ENCODE measurements around the gene HBP1. TPM values are rescaled to one million over a fixed set of nuclear protein-coding genes. Genes with fewer than 3 reads are reported as not detected.
A peak's percentile ranks its signal among the peaks of the same experiment; 100 is the strongest.

HBP1 gene
- total RNA-seq, 1 donor from 2014 or later, result 32.1 TPM

GRCh38 chr7:107179326-107180164, 10.7 kb downstream of the HBP1 start:
- ATAC-seq, result no peak
- no peak for DNase-seq (ENCODE audit: low spot score)

- ATAC-seq, result no peak
Measured at GRCh38 chr7:107180378-107180777, 11.6 kb downstream of the HBP1 start.

GRCh38 chr7:107181172-107181571, 12.4 kb downstream of the HBP1 start:
- DNase-seq (ENCODE audit: low spot score) (no peak), ATAC-seq (no peak)

More at GRCh38 chr7:107180378-107180777, 11.6 kb downstream of the HBP1 start:
- no peak for DNase-seq (ENCODE audit: low spot score)

- ATAC-seq, result no peak
Measured at GRCh38 chr7:107185716-107186115, 16.9 kb downstream of the HBP1 start.

GRCh38 chr7:107186240-107186639, 17.4 kb downstream of the HBP1 start:
- no peak for DNase-seq (ENCODE audit: low spot score)
- no peak for ATAC-seq

More at GRCh38 chr7:107185716-107186115, 16.9 kb downstream of the HBP1 start:
- no peak for DNase-seq (ENCODE audit: low spot score)

GRCh38 chr7:107187774-107188173, 19.0 kb downstream of the HBP1 start:
- DNase-seq (ENCODE audit: low spot score), result no peak
- no peak for ATAC-seq

GRCh38 chr7:107190090-107190489, 21.3 kb downstream of the HBP1 start:
- DNase-seq (ENCODE audit: low spot score), result no peak
- ATAC-seq, result no peak

GRCh38 chr7:107194052-107194451, 25.2 kb downstream of the HBP1 start:
- ATAC-seq (no peak), DNase-seq (ENCODE audit: low spot score) (no peak)

GRCh38 chr7:107196834-107197610, 28.2 kb downstream of the HBP1 start:
- ATAC-seq, result no peak
- no peak for DNase-seq (ENCODE audit: low spot score)

GRCh38 chr7:107201795-107202450, 33.1 kb downstream of the HBP1 start:
- ATAC-seq (peak; percentile 89), DNase-seq (ENCODE audit: low spot score) (peak; percentile 51)

GRCh38 chr7:107203607-107204006, 34.8 kb downstream of the HBP1 start:
- DNase-seq (ENCODE audit: low spot score) (no peak), ATAC-seq (no peak)

- DNase-seq (ENCODE audit: low spot score) (no peak), ATAC-seq (no peak)
Measured at GRCh38 chr7:107206136-107206535, 37.3 kb downstream of the HBP1 start.

GRCh38 chr7:107206706-107207105, 37.9 kb downstream of the HBP1 start:
- ATAC-seq (no peak), DNase-seq (ENCODE audit: low spot score) (no peak)

GRCh38 chr7:107207459-107207858, 38.7 kb downstream of the HBP1 start:
- no peak for ATAC-seq
- DNase-seq (ENCODE audit: low spot score), result no peak

GRCh38 chr7:107208024-107208521, 39.3 kb downstream of the HBP1 start:
- ATAC-seq, result no peak
- DNase-seq (ENCODE audit: low spot score), result no peak

- DNase-seq (ENCODE audit: low spot score) (no peak), ATAC-seq (no peak)
Measured at GRCh38 chr7:107208563-107208962, 39.8 kb downstream of the HBP1 start.

- DNase-seq (ENCODE audit: low spot score), result no peak
- no peak for ATAC-seq
Measured at GRCh38 chr7:107209565-107209964, 40.8 kb downstream of the HBP1 start.

GRCh38 chr7:107210400-107210799, 41.6 kb downstream of the HBP1 start:
- DNase-seq (ENCODE audit: low spot score) (no peak), ATAC-seq (no peak)

GRCh38 chr7:107212725-107213124, 43.9 kb downstream of the HBP1 start:
- DNase-seq (ENCODE audit: low spot score) (no peak), ATAC-seq (no peak)

- DNase-seq (ENCODE audit: low spot score) (no peak), ATAC-seq (peak; percentile 29)
Measured at GRCh38 chr7:107213193-107213788, 44.5 kb downstream of the HBP1 start.

- no peak for ATAC-seq
Measured at GRCh38 chr7:107213945-107214344, 45.1 kb downstream of the HBP1 start.

More at GRCh38 chr7:107213945-107214344, 45.1 kb downstream of the HBP1 start:
- DNase-seq (ENCODE audit: low spot score), result no peak

Data from left lobe of liver (tissue), 2 donors.